Hepatocyte (in vitro differentiated cells): ENCODE results near the gene SUSD3. TPM values are rescaled to one million over a fixed set of nuclear protein-coding genes. Genes with fewer than 3 reads are reported as not detected.
"Not testable (repeated sequence)": the region's sequence is repeated elsewhere in the genome, so short reads cannot be mapped to it uniquely, and the experiment has no call there.

ENCODE experiments used
- DNase-seq: peaks from one replicate; pipeline ENCODE4 v3.0.0-alpha.2; 2016; ENCODE audit warnings: low spot score
- H2AFZ ChIP-seq: fragments of 200-600 bp; sonication (generic); 2 replicates; pipeline ENCODE4 v1.6.0; 2016; ENCODE audit warnings: antibody characterized with exemption, mild to moderate bottlenecking
- H3K27ac ChIP-seq: fragments of 200-600 bp; sonication (generic); 2 replicates; pipeline ENCODE4 v1.5.1; 2016; ENCODE audit warnings: mild to moderate bottlenecking
- H3K27me3 ChIP-seq: fragments of 200-600 bp; sonication (generic); 2 replicates; pipeline ENCODE4 v1.6.1; 2016
- H3K36me3 ChIP-seq: fragments of 200-600 bp; sonication (generic); replicated peaks from 2 replicates; pipeline ENCODE4 v1.5.1; 2016; ENCODE audit warnings: low read depth; ENCODE audit not compliant: insufficient read depth
- H3K4me1 ChIP-seq: fragments of 200-600 bp; sonication (generic); 2 replicates; pipeline ENCODE4 v1.5.1; 2016; ENCODE audit warnings: mild to moderate bottlenecking, moderate library complexity; ENCODE audit not compliant: insufficient read depth
- H3K4me2 ChIP-seq: fragments of 200-600 bp; sonication (generic); 2 replicates; pipeline ENCODE4 v1.6.0; 2016
- H3K4me3 ChIP-seq: fragments of 200-600 bp; sonication (generic); 2 replicates; pipeline ENCODE4 v1.5.1; 2016; ENCODE audit warnings: mild to moderate bottlenecking
- H3K79me2 ChIP-seq: fragments of 200-600 bp; sonication (generic); 2 replicates; pipeline ENCODE4 v1.6.0; 2017; ENCODE audit warnings: mild to moderate bottlenecking
- H3K9me2 ChIP-seq: fragments of 200-600 bp; sonication (generic); replicated peaks from 2 replicates; pipeline ENCODE4 v1.6.0; 2017; ENCODE audit warnings: mild to moderate bottlenecking; ENCODE audit not compliant: insufficient read depth
- H3K9me3 ChIP-seq: fragments of 200-600 bp; sonication (generic); 2 replicates; pipeline ENCODE4 v1.5.1; 2016; ENCODE audit warnings: low read depth, mild to moderate bottlenecking
- H4K20me1 ChIP-seq: fragments of 200-600 bp; sonication (generic); 2 replicates; pipeline ENCODE4 v1.6.0; 2016; ENCODE audit warnings: mild to moderate bottlenecking; ENCODE audit not compliant: insufficient read depth, poor library complexity, severe bottlenecking
- CTCF ChIP-seq: fragments of 200-600 bp; sonication (generic); IDR thresholded peaks from 2 replicates; pipeline ENCODE4 v1.5.1; 2016; ENCODE audit warnings: antibody characterized with exemption, mild to moderate bottlenecking; ENCODE audit not compliant: poor library complexity
- EZH2 ChIP-seq: fragments of 200-600 bp; sonication (generic); IDR thresholded peaks from 2 replicates; pipeline ENCODE4 v1.6.1; 2016; ENCODE audit warnings: antibody characterized with exemption, mild to moderate bottlenecking, borderline replicate concordance
- EZH2phosphoT487 ChIP-seq: fragments of 200-600 bp; sonication (generic); IDR thresholded peaks from one replicate; pipeline ENCODE4 v1.6.1; 2018; ENCODE audit warnings: antibody characterized with exemption, mild to moderate bottlenecking, low read depth, moderate library complexity; ENCODE audit not compliant: unreplicated experiment, severe bottlenecking
- WGBS: methylation state at CpG from one replicate; pipeline ENCODE4 v1.1.6; 2016; ENCODE audit warnings: low lambda C conversion rate; ENCODE audit errors: missing lambda C conversion rate; 5-methylcytosine and 5-hydroxymethylcytosine counted together
- polyA plus RNA-seq: library from polyadenylated mRNA; unstranded; fragments of >200 nt; fragmentation: Nextera tagmentation; extraction: Ambion mirVana; gene quantifications from 2 replicates; pipeline ENCODE4 v1.2.1, GENCODE V29; 2016
- total RNA-seq: library from RNA; depleted of rRNA; stranded (reverse); fragments of >200 nt; gene quantifications from 2 replicates; pipeline ENCODE4 v1.2.3, GENCODE V29; 2014

Gene SUSD3
- total and polyA plus RNA-seq, 2 experiments from 2014 or later, result 11.4 to 17.3 TPM

DNA sequence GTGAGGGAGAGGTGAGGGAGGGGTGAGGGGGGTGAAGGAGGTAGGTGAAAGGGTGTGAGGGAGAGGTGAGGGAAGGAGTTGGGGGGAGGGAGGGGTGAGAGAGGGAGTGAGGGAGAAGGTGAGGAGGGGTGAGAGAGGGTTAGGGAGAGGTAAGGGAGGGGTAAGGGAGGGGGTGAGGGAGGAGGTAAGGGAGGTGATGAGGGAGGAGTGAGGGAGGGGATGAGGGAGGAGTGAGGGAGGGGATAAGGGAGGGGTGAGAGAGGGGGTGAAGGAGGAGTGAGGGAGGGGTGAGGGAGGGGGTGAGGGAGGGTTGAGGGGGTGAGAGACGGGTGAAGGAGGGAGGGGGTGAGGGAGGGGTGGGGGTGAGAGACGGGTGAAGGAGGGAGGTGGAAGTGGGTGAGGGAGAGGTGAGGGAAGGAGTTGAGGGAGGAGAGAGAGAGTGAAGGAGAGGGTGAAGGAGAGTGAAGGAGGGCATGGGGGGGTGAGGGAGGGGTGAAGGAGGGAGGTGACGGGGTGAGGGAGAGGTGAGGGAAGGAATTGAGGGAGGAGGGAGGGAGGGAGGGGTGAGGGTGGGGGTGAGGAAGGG lies 57.1 kb downstream of the SUSD3 start:
- H3K4me2 ChIP-seq, result no peak overlapping the region
- no peaks in the 10 kb centered on the region for H3K36me3 ChIP-seq
- TF ChIP-seq EZH2 (no peak), EZH2phosphoT487 (no peak), CTCF (no peak)
- H3K4me1 ChIP-seq, result peaks cover 4% of the 10 kb centered on the region
- H4K20me1 ChIP-seq, result no peaks in the 10 kb centered on the region
- no peaks in the 10 kb centered on the region for H3K27me3 ChIP-seq
- no peaks in the 10 kb centered on the region for H3K9me3 ChIP-seq
- H2AFZ ChIP-seq, result no peak overlapping the region
- no peak overlapping the region for H3K4me3 ChIP-seq
- H3K9me2 ChIP-seq, result no peaks in the 10 kb centered on the region
- H3K27ac ChIP-seq, result no peak overlapping the region
- H3K79me2 ChIP-seq, result no peaks in the 10 kb centered on the region
- no peak for DNase-seq
- no CpG with 5 or more reads among the region's 3 CpGs for WGBS

DNA sequence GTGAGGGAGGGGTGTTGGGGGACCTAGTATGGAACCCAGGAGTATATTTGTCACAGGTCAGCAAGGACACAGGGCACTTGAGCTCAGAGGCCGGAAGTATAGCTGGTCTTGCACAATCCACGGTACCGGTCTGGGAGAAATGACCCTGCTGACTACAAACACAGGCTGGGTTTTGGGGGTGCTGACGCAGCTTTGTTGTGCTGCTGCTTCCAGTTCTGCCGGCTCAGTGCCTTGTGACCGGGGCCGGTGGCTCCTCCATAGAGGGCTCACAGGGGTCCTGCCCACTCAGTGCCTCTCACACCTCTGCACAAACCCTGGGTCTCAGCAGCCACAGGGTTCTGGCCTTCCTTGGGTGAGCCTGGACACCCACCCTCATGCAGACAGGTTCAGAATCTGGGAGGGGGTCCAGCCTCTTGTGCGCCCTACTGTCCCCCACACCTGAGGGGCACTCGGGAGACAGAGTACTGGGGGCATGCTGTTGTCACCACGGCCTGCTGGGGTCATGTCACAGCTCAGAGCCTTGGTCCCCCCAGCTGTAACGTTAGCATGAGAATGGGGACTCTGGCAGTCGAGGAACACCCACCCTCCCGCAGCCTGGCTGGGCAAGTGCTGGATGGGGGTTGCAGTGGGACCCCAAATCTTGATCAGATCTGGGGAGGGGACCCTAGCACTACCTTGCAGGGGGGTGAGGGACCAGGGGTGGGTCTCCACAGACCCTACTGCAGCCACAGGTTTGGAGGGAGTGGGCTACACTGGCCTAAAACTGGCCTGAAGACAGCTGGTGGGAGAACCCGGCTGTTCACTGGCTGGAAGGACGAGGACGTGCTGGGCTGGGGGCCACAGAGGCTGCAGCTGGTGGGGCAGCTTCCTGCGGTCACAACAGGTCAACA lies 57.8 kb downstream of the SUSD3 start:
- 73% methylated on average over 17 of the region's 17 CpGs for WGBS
- Histone ChIP-seq H3K27me3 (no peaks in the 10 kb centered on the region), H3K4me2 (no peak overlapping the region), H3K4me1 (peaks cover 4% of the 10 kb centered on the region), H3K36me3 (no peaks in the 10 kb centered on the region), H4K20me1 (no peaks in the 10 kb centered on the region), H2AFZ (no peak overlapping the region), H3K4me3 (no peak overlapping the region), H3K27ac (peak overlapping the region; percentile 23), H3K9me2 (no peaks in the 10 kb centered on the region), H3K79me2 (no peaks in the 10 kb centered on the region), H3K9me3 (no peaks in the 10 kb centered on the region)
- TF ChIP-seq EZH2phosphoT487 (no peak), EZH2 (no peak), CTCF (no peak)
- DNase-seq, result peak; percentile 70

DNA sequence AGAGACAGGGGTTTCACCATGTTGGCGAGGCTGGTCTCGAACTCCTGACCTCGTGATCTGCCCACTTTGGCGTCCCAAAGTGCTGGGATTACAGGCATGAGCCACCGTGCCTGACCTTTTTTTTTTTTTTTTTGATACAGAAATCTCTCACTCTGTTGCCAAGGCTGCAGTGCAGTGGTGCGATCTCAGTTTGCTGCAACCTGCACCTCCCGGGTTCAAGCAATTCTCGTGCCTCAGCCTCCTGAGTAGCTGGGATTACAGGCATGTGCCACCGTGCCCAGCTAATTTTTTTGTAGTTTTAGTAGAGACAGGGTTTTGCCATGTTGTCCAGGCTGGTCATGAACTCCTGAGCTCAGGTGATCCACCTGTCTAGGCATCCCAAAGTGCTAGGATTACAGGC lies 59.0 kb downstream of the SUSD3 start:
- not testable (repeated sequence) for H3K79me2 ChIP-seq, H3K4me3 ChIP-seq, H3K36me3 ChIP-seq, H3K4me1 ChIP-seq, H2AFZ ChIP-seq, DNase-seq, H3K27me3 ChIP-seq, H4K20me1 ChIP-seq, H3K27ac ChIP-seq, H3K4me2 ChIP-seq, H3K9me3 ChIP-seq, H3K9me2 ChIP-seq
- WGBS, result 96% methylated on average over 9 of the region's 9 CpGs
